Tibial nerve (tissue), 4 donors: ENCODE results near the gene CXorf38.
"Not testable (repeated sequence)": the region's sequence is repeated elsewhere in the genome, so short reads cannot be mapped to it uniquely, and the experiment has no call there.

Source experiments
- EP300 ChIP-seq, 2 donors: sonication (generic); formaldehyde crosslinking; IDR thresholded peaks; one replicate each; pipeline ENCODE4 v1.6.1; 2017; ENCODE audit warnings: antibody characterized with exemption in 2 of 2, mild to moderate bottlenecking in 1 of 2
- POLR2A ChIP-seq, 2 donors: fragments of 450-650 bp; IDR thresholded peaks; one replicate each; pipeline ENCODE4 v1.6.1; 2017; ENCODE audit warnings: antibody characterized with exemption in 2 of 2, mild to moderate bottlenecking in 2 of 2, moderate library complexity in 2 of 2
- TF ChIP-seq, protein P1 (sequence below), 5 experiments: fragments of 200-600 bp in 3 of 5; fragments of 450-650 bp in 2 of 5; sonication (generic) in 3 of 5; IDR thresholded peaks; one replicate each; pipeline ENCODE4 v1.5.1; 2016 to 2019; ENCODE audit warnings: antibody characterized with exemption in 5 of 5, mild to moderate bottlenecking in 3 of 5, moderate library complexity in 2 of 5

DNA sequence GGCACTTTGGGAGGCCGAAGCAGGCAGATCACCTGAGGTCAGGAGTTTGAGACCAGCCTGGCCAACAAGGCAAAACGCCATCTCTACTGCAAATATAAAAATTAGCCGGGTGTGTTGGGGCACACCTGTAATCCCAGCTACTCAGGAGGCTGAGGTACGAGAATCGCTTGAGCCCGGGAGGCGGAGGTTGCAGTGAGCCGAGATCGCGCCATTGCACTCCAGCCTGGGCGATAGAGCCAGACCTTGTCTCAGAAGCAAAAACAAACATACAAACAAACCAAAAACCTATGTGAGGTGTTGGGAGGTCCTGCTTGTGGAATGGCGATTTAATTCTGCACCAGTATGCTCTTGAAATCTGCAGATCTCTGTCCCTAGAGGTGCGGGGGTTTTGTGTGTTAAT lies 65.2 kb downstream of the CXorf38 start:
- TF ChIP-seq, protein P1, sequence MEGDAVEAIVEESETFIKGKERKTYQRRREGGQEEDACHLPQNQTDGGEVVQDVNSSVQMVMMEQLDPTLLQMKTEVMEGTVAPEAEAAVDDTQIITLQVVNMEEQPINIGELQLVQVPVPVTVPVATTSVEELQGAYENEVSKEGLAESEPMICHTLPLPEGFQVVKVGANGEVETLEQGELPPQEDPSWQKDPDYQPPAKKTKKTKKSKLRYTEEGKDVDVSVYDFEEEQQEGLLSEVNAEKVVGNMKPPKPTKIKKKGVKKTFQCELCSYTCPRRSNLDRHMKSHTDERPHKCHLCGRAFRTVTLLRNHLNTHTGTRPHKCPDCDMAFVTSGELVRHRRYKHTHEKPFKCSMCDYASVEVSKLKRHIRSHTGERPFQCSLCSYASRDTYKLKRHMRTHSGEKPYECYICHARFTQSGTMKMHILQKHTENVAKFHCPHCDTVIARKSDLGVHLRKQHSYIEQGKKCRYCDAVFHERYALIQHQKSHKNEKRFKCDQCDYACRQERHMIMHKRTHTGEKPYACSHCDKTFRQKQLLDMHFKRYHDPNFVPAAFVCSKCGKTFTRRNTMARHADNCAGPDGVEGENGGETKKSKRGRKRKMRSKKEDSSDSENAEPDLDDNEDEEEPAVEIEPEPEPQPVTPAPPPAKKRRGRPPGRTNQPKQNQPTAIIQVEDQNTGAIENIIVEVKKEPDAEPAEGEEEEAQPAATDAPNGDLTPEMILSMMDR (IDR thresholded peaks at IDR 0.05): not testable (repeated sequence)
- TF ChIP-seq POLR2A, EP300 (IDR thresholded peaks at IDR 0.05): not testable (repeated sequence)
